HUES48 (cell line): ENCODE measurements around the gene PLA2G1B.
"Not testable (repeated sequence)": the region's sequence is repeated elsewhere in the genome, so short reads cannot be mapped to it uniquely, and the experiment has no call there.

ENCODE experiments used
- H3K27ac ChIP-seq: one replicate; pipeline ENCODE4 v1.7.0; 2013; ENCODE audit warnings: low read depth, low read length, inconsistent platforms
- H3K27me3 ChIP-seq: 2 replicates; pipeline ENCODE4 v1.6.1; 2013; ENCODE audit warnings: mild to moderate bottlenecking, low read length; ENCODE audit not compliant: control insufficient read depth, insufficient read depth
- H3K36me3 ChIP-seq: 2 replicates; pipeline ENCODE4 v1.6.1; 2013; ENCODE audit warnings: low read length; ENCODE audit not compliant: control insufficient read depth, insufficient read depth
- H3K4me1 ChIP-seq: 2 replicates; pipeline ENCODE4 v1.6.1; 2013; ENCODE audit warnings: mild to moderate bottlenecking, low read length; ENCODE audit not compliant: control insufficient read depth, insufficient read depth
- H3K4me3 ChIP-seq: 2 replicates; pipeline ENCODE4 v1.5.1; 2013; ENCODE audit warnings: mild to moderate bottlenecking, low read depth, low read length
- H3K9ac ChIP-seq: 2 replicates; pipeline ENCODE4 v1.6.1; 2013; ENCODE audit warnings: mild to moderate bottlenecking, low read depth, low read length, moderate library complexity
- H3K9me3 ChIP-seq: 2 replicates; pipeline ENCODE4 v1.6.1; 2013; ENCODE audit warnings: low read length; ENCODE audit not compliant: control insufficient read depth, insufficient read depth

Gene PLA2G1B

DNA sequence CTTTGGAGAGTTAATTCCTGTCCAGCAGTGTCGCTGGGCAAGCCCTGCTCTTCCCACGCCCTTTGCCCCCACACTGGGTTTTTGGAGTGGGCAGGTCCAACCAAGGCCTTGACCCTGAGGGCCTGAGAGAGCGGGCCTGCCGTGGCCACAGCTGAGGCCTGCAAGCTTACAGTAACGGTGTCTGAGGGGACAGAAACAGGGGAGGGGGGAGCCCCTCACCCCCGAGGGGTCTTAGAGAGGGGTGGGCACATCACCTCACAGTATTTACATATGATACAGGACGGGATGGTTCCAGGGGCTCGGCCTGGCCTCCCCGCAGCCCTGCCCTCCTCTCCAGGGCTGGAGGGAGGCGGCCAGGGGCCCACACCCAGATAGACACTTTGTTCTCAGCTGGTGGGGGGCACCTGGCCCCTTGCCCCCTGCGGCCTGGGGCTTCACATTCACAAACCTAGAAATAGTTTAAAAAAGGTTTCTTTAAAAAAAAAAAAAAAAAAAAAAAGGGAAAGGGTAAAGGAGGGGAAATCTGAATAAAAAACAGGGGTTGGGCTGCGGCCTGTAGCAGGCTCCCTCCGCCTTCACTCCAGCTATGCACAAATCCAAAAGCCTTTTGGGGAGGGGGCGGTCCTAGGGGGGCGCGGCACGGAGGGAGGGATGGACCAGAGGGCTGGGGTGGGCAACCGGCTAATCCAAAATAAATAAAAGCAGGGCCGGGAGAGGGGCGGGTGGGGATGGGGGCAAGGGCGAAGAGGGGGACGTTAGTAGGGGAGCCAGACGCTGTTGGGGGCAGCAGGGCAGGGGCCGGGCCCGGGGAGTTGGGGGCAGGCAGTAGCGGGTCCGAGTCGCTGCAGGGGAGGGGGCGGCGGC, 14.8 kb upstream of the PLA2G1B start:
- Histone ChIP-seq H3K9ac (no peak overlapping the region), H3K27ac (peak overlapping the region; percentile 33), H3K36me3 (peaks cover 31% of the 10 kb centered on the region), H3K4me3 (no peak overlapping the region), H3K9me3 (peaks cover 4% of the 10 kb centered on the region), H3K27me3 (no peaks in the 10 kb centered on the region), H3K4me1 (0 out of 2 replicates have a peak, but pooled peaks cover 6% of the 10 kb centered on the region)

GRCh38 chr12:120339256-120339655, 11.7 kb upstream of the PLA2G1B start:
- Histone ChIP-seq H3K27me3 (no peaks in the 10 kb centered on the region), H3K4me3 (no peak overlapping the region), H3K27ac (no peak overlapping the region), H3K9me3 (peaks cover 17% of the 10 kb centered on the region), H3K9ac (no peak overlapping the region), H3K36me3 (peaks cover 11% of the 10 kb centered on the region), H3K4me1 (0 out of 2 replicates have a peak, but pooled peaks cover 6% of the 10 kb centered on the region)

GRCh38 chr12:120337730-120338129, 10.2 kb upstream of the PLA2G1B start:
- Histone ChIP-seq H3K4me3 (no peak overlapping the region), H3K9ac (no peak overlapping the region), H3K27me3 (no peaks in the 10 kb centered on the region), H3K4me1 (0 out of 2 replicates have a peak, but pooled peaks cover 6% of the 10 kb centered on the region), H3K27ac (no peak overlapping the region), H3K9me3 (peaks cover 17% of the 10 kb centered on the region), H3K36me3 (no peaks in the 10 kb centered on the region)

- H3K36me3 ChIP-seq: not testable (repeated sequence)
Measured at GRCh38 chr12:120336392-120336791, 8.8 kb upstream of the PLA2G1B start.

GRCh38 chr12:120335447-120335846, 7.9 kb upstream of the PLA2G1B start:
- not testable (repeated sequence) for H3K27ac ChIP-seq, H3K4me1 ChIP-seq, H3K4me3 ChIP-seq, H3K36me3 ChIP-seq, H3K27me3 ChIP-seq, H3K9ac ChIP-seq
- H3K9me3 ChIP-seq: peaks cover 17% of the 10 kb centered on the region

More at GRCh38 chr12:120336392-120336791, 8.8 kb upstream of the PLA2G1B start:
- not testable (repeated sequence) for H3K4me1 ChIP-seq, H3K4me3 ChIP-seq, H3K9ac ChIP-seq, H3K27ac ChIP-seq, H3K27me3 ChIP-seq
- H3K9me3 ChIP-seq: peaks cover 17% of the 10 kb centered on the region

- Histone ChIP-seq H3K9me3 (peaks cover 13% of the 10 kb centered on the region), H3K9ac (no peak overlapping the region), H3K4me1 (no peaks in the 10 kb centered on the region), H3K4me3 (no peak overlapping the region), H3K36me3 (no peaks in the 10 kb centered on the region), H3K27me3 (no peaks in the 10 kb centered on the region), H3K27ac (no peak overlapping the region)
Measured at GRCh38 chr12:120332523-120332922, 4.9 kb upstream of the PLA2G1B start.

- H3K36me3 ChIP-seq: no peaks in the 10 kb centered on the region
Measured at GRCh38 chr12:120332041-120332440, 4.5 kb upstream of the PLA2G1B start.

DNA sequence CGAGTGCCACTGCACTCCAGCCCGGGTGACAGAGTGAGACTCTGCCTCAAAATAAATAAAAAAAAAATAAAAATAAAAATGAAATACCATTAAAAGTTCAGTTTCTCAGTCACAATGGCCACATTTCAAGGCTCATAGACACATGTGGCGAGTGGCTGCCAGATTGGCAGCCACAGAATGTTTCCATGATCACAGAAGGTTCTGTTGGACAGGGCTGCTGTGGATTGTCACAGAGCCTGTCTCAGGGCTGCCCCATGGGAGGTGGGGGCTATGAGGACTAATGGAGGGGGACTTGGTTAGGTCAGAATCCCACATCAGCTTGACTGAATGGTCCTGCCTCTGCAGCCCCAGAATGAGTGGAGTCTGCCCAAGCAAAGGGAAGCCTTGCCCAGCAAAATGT, 3.8 kb upstream of the PLA2G1B start:
- no peaks in the 10 kb centered on the region for H3K36me3 ChIP-seq
- no peaks in the 10 kb centered on the region for H3K4me1 ChIP-seq
- H3K27me3 ChIP-seq: no peaks in the 10 kb centered on the region
- no peak overlapping the region for H3K4me3 ChIP-seq
- H3K27ac ChIP-seq: no peak overlapping the region
- H3K9ac ChIP-seq: no peak overlapping the region
- H3K9me3 ChIP-seq: peaks cover 3% of the 10 kb centered on the region; the same call in 1 of the 2 replicates

More at GRCh38 chr12:120332041-120332440, 4.5 kb upstream of the PLA2G1B start:
- peaks cover 9% of the 10 kb centered on the region; the same call in 1 of the 2 replicates for H3K9me3 ChIP-seq
- H3K4me1 ChIP-seq: no peaks in the 10 kb centered on the region
- H3K27me3 ChIP-seq: no peaks in the 10 kb centered on the region
- H3K27ac ChIP-seq: no peak overlapping the region
- no peak overlapping the region for H3K9ac ChIP-seq
- H3K4me3 ChIP-seq: no peak overlapping the region

GRCh38 chr12:120328228-120328627, 649 bp upstream of the PLA2G1B start:
- no peaks in the 10 kb centered on the region for H3K4me1 ChIP-seq
- no peak overlapping the region for H3K4me3 ChIP-seq
- H3K27me3 ChIP-seq: no peaks in the 10 kb centered on the region
- no peaks in the 10 kb centered on the region for H3K9me3 ChIP-seq
- H3K9ac ChIP-seq: no peak overlapping the region
- H3K27ac ChIP-seq: no peak overlapping the region
- no peaks in the 10 kb centered on the region for H3K36me3 ChIP-seq

DNA sequence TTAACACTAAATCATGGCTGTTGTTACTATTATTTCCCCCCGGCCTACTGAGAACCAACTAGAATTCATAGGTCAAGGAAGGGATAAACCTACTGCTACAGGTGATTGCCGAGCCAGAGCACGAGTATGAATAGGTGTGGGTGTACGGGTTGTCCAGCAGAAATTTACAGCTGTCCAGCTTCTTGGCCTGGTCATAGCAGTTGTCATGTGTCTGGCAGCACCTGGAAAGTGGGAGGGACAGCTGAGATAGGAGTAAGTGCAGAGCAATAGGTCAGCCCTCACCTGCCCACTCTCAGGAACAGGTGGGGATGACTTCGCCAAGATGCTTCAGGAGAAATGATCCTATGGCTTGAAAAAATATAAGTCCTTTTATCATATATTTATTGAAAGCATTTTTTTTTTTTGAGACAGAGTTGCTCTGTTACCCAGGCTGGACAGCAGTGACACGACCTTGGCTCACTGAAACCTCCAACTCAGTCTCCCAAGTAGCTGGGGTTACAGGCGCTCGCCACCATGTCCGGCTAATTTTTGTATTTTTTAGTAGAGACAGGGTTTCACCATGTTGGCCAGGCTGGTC, 2.6 kb downstream of the PLA2G1B start:
- Histone ChIP-seq H3K9me3 (no peaks in the 10 kb centered on the region), H3K4me3 (no peak overlapping the region), H3K4me1 (no peaks in the 10 kb centered on the region), H3K27me3 (no peaks in the 10 kb centered on the region), H3K36me3 (no peaks in the 10 kb centered on the region), H3K9ac (no peak overlapping the region), H3K27ac (no peak overlapping the region)

DNA sequence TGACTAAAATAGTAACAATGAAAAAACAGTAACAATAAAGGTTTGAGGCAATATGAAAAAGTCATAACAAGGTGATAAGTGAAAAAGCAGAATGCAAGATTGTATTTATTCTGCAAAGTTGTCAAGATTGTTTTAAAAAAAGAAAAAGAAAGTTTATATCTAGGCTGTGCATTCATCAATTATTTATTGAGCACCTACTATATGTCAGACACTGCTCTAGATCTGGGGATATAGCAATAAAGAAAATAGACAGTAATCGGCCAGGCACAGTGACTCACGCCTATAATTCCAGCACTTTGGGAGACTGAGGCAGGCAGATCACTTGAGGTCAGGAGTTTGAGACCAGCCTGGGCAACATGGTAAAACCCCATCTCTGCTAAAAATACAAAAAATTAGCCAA, 3.8 kb downstream of the PLA2G1B start:
- no peak overlapping the region for H3K27ac ChIP-seq
- H3K4me3 ChIP-seq: no peak overlapping the region
- no peaks in the 10 kb centered on the region for H3K27me3 ChIP-seq
- no peak overlapping the region for H3K9ac ChIP-seq
- H3K9me3 ChIP-seq: no peaks in the 10 kb centered on the region
- H3K4me1 ChIP-seq: no peaks in the 10 kb centered on the region
- H3K36me3 ChIP-seq: no peaks in the 10 kb centered on the region
